Effector memory CD4-positive, alpha-beta T cell (primary cell): Measurements from ENCODE around the gene CNOT1.
A peak's percentile ranks its signal among the peaks of the same experiment; 100 is the strongest.
"Not testable (repeated sequence)": the region's sequence is repeated elsewhere in the genome, so short reads cannot be mapped to it uniquely, and the experiment has no call there.

Experiments
- DNase-seq, 3 donors: peaks; one replicate each; pipeline ENCODE4 v3.0.0-alpha.2; 2020
- H3K27ac ChIP-seq: 2 replicates; pipeline ENCODE4 v1.7.0; 2013; ENCODE audit warnings: mild to moderate bottlenecking, low read length, moderate library complexity; ENCODE audit not compliant: insufficient read depth, poor library complexity, severe bottlenecking
- H3K27me3 ChIP-seq: replicated peaks from 2 replicates; pipeline ENCODE4 v1.7.0; 2013; ENCODE audit warnings: mild to moderate bottlenecking, low read length; ENCODE audit not compliant: insufficient read depth, control insufficient read depth, poor library complexity, severe bottlenecking
- H3K36me3 ChIP-seq: 2 replicates; pipeline ENCODE4 v1.7.0; 2013; ENCODE audit warnings: mild to moderate bottlenecking, low read length, moderate library complexity; ENCODE audit not compliant: control insufficient read depth, insufficient read depth
- H3K4me1 ChIP-seq: 2 replicates; pipeline ENCODE4 v1.7.0; 2013; ENCODE audit warnings: low read length, mild to moderate bottlenecking; ENCODE audit not compliant: control insufficient read depth, insufficient read depth, poor library complexity, severe bottlenecking
- H3K4me3 ChIP-seq: 2 replicates; pipeline ENCODE4 v1.7.0; 2013; ENCODE audit warnings: low read length, low read depth, mild to moderate bottlenecking; ENCODE audit not compliant: insufficient read depth, poor library complexity, severe bottlenecking
- H3K9me3 ChIP-seq: 2 replicates; pipeline ENCODE4 v1.7.0; 2013; ENCODE audit warnings: mild to moderate bottlenecking, low read length, moderate library complexity; ENCODE audit not compliant: control insufficient read depth

CNOT1 gene

DNA sequence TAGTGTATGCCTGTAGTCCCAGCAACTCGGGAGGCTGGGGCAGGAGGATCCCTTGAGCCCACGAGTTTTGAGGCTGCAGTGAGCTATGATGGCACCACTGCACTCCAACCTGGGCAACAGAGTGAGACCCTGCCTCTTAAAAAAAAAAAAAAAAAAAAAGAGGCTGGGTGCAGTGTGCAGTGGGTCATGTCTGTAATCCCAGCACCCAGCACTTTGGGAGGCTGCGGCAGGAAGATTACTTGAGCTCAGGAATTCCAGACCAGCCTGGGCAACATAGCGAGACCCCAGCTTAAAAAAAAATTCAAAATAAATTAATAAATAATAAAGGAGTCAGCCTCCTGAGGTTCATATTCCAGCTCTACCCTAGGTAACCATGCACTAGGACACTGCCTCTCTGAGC is 9.6 kb upstream of the CNOT1 start:
- no peak for DNase-seq
- Histone ChIP-seq H3K27ac (no peak overlapping the region), H3K4me3 (no peak overlapping the region), H3K36me3 (no peaks in the 10 kb centered on the region), H3K27me3 (no peaks in the 10 kb centered on the region), H3K4me1 (no peaks in the 10 kb centered on the region), H3K9me3 (no peaks in the 10 kb centered on the region)

DNA sequence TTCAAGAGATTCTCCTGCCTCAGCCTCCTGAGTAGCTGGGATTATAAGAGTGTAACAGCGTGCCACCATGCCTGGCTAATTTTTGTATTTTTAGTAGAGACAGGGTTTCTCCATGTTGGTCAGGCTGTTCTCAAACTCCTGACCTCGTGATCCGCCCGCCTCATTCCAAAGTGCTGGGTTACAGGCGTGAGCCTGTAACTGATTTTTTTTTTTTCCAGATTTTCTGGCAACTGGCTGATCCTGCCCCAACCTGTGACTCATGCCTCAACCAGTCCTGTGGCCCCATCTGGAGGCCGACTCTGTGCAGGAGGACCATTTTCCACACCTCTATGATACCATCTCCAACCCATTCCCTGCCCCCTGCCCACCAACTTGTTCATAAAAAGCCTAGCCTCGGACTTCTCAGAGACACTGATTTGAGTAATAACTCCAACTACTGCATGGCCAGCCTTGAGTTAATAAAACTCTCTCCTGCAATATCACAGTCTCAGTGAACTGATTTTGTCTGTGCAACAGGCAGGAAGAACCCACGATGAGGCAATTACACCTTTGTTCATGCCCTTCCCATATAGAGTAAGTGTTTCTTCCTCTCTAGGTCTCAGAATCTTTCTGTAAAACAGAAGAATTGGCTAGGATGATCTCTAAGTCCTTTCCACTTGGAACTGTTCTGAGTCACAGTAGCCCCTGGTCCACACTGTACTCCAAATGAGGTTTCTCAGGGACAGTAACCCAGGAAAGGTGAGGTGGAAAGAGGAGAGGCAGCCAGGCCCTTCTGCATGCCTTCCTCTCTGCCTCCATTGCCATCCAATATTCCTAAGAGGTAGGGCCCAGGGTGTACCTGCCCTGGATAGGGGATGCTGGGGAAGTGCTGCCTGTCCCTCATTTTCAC is 8.8 kb upstream of the CNOT1 start:
- Histone ChIP-seq H3K27ac (no peak overlapping the region), H3K9me3 (no peaks in the 10 kb centered on the region), H3K36me3 (no peaks in the 10 kb centered on the region), H3K27me3 (no peaks in the 10 kb centered on the region), H3K4me1 (no peaks in the 10 kb centered on the region), H3K4me3 (no peak overlapping the region)
- no peak for DNase-seq

DNA sequence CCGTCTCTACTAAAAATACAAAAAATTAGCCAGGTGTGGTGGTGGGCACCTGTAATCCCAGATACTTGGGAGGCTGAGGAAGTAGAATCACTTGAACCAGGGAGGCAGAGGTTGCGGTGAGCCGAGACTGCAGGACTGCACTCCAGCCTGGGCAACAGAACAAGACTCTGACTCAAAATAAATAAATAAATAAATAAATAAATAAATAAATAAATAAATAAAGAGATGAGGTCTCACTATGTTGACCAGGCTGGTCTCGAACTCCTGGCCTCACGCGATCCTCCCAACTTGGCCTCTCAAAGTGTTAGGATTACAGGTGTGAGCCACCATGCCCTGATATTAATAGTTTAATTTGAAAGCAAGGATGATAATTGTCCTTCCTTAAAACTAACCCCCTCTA is 7.4 kb upstream of the CNOT1 start:
- H3K4me3 ChIP-seq, H3K36me3 ChIP-seq, H3K27me3 ChIP-seq, DNase-seq, H3K27ac ChIP-seq, H3K4me1 ChIP-seq, H3K9me3 ChIP-seq: not testable (repeated sequence)

DNA sequence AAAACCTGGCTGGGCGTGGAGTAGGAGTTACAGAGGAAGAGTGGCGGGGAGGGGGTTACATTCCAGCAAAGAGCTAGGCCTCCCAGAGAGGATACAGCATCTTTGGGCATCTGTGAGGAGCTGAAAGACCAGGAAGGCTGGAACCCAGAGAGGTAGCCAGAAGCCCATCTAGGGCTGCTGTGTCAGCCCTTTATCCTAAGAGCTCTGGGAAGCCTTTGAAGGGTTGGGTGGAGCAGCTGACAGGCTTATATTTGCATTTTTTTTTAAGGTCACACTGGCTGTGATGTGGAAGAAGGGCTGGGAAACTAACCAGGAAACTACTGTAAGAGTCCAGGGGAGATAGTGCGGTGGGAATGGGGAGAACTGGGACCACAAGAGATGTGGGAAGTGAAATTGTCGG is 6.8 kb upstream of the CNOT1 start:
- no peaks in the 10 kb centered on the region for H3K27me3 ChIP-seq
- no peaks in the 10 kb centered on the region for H3K36me3 ChIP-seq
- no peak overlapping the region for H3K4me3 ChIP-seq
- no peak overlapping the region for H3K27ac ChIP-seq
- DNase-seq: no peak
- H3K9me3 ChIP-seq: no peaks in the 10 kb centered on the region
- no peaks in the 10 kb centered on the region for H3K4me1 ChIP-seq

DNA sequence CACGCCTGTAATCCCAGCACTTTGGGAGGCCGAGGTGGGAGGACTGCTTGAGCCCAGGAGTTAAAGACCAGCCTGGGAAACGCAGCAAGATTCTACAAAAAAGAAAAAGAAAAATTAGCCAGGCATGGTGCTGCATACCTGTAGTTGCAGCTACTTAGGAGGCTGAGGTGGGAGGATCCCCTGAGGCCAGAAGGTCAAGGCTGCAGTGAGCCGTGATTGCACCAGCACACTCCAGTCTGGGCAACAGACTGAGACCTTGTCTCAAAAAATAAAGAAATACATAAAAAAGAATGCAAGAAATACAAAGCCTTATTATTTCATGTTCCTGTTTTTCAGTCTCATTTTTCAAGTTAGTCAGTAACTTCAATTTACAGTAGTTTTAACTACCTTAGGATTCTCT is 5.9 kb upstream of the CNOT1 start:
- H3K4me1 ChIP-seq: no peaks in the 10 kb centered on the region

DNA sequence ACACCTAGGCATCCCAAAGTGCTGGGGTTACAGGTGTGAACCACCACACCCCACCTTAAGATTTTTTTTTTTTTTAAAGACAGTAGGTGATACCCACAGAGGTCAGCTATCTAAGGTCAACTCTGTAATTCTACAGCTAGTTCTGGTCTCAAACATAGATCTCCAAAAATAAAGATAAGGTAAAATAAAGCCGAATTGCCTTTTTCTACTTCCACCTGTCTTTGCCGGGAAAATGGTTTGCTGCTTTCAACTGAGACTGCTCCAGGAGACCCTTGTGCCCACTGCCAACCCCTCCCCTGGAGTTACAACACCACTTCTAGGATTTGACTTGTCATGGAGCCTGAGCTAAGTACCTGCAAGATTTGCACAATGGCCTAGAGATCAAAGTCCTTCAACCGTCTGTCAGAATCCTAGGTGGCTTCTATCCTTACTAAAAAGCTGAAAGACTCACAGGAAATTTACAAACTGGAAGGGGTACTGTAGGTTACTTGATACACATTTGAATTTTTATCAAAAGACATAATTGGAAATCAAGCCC is 4.7 kb upstream of the CNOT1 start:
- no peaks in the 10 kb centered on the region for H3K9me3 ChIP-seq
- H3K27ac ChIP-seq: no peak overlapping the region
- no peak for DNase-seq
- peaks cover 4% of the 10 kb centered on the region for H3K4me1 ChIP-seq
- H3K36me3 ChIP-seq: peaks cover 2% of the 10 kb centered on the region
- no peaks in the 10 kb centered on the region for H3K27me3 ChIP-seq
- H3K4me3 ChIP-seq: no peak overlapping the region

More for the DNA sequence above, 5.9 kb upstream of the CNOT1 start:
- Histone ChIP-seq H3K36me3 (no peaks in the 10 kb centered on the region), H3K9me3 (no peaks in the 10 kb centered on the region), H3K27ac (no peak overlapping the region), H3K27me3 (no peaks in the 10 kb centered on the region), H3K4me3 (no peak overlapping the region)
- DNase-seq: no peak

DNA sequence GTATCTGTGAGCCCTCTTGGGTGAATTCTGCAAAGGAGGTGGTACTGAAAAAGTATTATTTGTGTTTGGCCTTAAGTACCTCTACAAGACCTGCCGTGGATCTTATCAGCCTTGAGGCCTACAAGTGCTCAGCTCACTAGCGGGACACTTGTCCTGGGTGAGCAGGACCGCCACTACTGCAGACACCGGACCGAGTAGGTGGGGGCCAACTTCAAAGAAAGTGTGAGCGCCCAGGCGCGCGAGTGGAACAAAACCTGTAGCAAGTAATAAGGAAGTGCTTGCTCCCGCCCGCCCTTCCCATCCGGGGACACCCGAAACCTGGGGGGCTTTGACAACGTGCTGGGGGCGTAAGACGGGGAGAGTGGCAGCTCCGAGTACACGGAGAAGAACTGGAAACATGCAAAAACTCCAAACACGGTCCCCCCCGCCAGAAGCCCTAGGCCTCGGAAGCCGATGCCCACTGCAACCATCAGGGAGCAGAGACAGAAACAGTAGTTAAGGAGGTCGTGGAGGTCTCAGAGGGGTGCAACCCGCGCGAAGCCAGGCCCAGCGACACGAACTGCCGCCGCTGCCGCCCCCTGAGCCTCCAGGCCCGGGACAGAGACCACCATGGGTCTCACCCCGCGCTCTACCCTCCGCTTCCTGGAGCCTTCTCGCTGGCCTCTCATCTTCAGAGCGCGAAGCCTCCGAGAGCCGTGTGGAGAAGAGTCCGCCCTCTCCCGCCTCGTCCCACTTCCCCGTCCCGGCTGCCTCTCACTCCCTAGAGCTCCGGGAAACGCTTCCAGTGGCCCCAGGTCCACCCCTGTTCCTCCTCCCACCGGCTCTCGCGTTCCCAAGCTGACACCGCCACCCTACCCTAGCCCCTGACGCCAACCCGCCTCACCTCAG is 537 bp downstream of the CNOT1 start:
- Histone ChIP-seq H3K36me3 (peaks cover 7% of the 10 kb centered on the region), H3K4me1 (peaks cover 15% of the 10 kb centered on the region), H3K4me3 (peak overlapping the region; percentile 100), H3K9me3 (no peaks in the 10 kb centered on the region), H3K27me3 (no peaks in the 10 kb centered on the region), H3K27ac (peak overlapping the region; percentile 99)
- peak; percentile 26 to 55 (median 35) for DNase-seq

DNA sequence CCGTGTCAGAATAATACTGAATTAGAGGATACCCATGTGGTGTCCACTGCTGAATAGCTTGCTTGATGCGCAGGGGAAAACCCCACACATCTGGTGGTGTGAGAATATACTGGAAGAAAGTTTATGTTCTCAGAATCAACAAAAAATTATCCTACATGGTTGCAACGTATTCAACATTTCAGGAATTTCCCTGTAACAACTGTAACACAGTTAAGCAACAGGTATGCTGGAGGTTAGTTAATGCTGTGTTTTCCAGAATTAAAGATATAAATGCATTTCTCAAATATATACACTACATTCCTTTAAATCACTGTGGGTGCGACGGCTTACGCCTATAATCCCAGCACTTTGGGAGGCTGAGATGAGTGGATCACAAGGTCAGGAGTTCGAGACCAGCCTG is 5.4 kb downstream of the CNOT1 start:
- Histone ChIP-seq H3K27me3 (no peaks in the 10 kb centered on the region), H3K4me3 (no peak overlapping the region), H3K36me3 (peaks cover 24% of the 10 kb centered on the region), H3K27ac (no peak overlapping the region), H3K4me1 (peaks cover 12% of the 10 kb centered on the region), H3K9me3 (no peaks in the 10 kb centered on the region)
- no peak for DNase-seq

DNA sequence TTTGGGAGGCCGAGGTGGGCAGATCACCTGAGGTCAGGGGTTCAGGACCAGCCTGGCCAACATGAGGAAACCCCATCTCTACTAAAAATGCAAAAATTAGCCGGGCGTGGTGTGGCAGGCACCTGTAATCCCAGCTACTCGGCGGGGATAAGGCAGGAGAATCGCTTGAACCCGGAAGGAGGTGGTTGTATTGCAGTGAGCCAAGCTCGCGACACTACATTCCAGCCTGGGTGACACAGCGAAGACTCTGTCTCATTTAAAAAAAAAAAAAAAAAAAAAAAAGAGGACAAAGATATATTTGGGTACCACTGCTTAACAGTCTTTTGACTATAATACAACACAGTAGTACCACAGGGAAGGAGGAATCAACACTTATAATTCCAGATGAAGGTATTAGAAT is 9.2 kb downstream of the CNOT1 start:
- no peaks in the 10 kb centered on the region for H3K27me3 ChIP-seq
- no peaks in the 10 kb centered on the region for H3K4me1 ChIP-seq
- no peak overlapping the region for H3K4me3 ChIP-seq
- no peaks in the 10 kb centered on the region for H3K9me3 ChIP-seq
- no peak for DNase-seq
- H3K36me3 ChIP-seq: peaks cover 33% of the 10 kb centered on the region
- no peak overlapping the region for H3K27ac ChIP-seq

DNA sequence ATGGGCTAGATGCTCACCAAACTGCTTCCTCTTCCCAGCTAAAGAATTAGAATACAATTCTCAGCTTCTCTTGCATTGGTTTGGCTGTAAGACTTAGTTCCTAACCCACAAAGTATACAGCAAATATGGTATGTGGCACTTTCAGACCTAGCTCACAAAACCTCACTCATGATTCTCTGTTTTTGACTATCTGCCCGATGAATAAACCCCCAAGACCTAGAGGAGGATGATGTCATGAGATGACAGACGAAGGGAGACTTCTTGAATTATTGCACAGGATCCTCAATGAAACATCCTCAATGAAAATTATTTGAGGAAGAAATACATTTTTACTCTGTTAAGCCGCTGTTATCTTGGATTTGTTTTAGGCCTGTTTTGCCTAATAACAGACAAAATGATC is 14.3 kb downstream of the CNOT1 start:
- Histone ChIP-seq H3K9me3 (no peaks in the 10 kb centered on the region), H3K27ac (no peak overlapping the region), H3K36me3 (peaks cover 18% of the 10 kb centered on the region), H3K4me3 (no peak overlapping the region), H3K4me1 (no peaks in the 10 kb centered on the region), H3K27me3 (no peaks in the 10 kb centered on the region)
- DNase-seq: no peak
